HUES64 (cell line): ENCODE measurements around the gene HOXD8.

Experiments used
- H3K27ac ChIP-seq: 2 replicates; pipeline ENCODE4 v1.7.0; 2013; ENCODE audit warnings: low read depth, low read length, inconsistent platforms
- H3K27me3 ChIP-seq: 2 replicates; pipeline ENCODE4 v1.6.1; 2013; ENCODE audit warnings: mild to moderate bottlenecking, low read length; ENCODE audit not compliant: insufficient read depth
- H3K36me3 ChIP-seq: 2 replicates; pipeline ENCODE4 v1.6.1; 2013; ENCODE audit warnings: mild to moderate bottlenecking, low read length; ENCODE audit not compliant: insufficient read depth
- H3K4me1 ChIP-seq: 2 replicates; pipeline ENCODE4 v1.6.1; 2013; ENCODE audit warnings: mild to moderate bottlenecking, low read length, moderate library complexity; ENCODE audit not compliant: insufficient read depth
- H3K4me3 ChIP-seq: 2 replicates; pipeline ENCODE4 v1.5.1; 2013; ENCODE audit warnings: mild to moderate bottlenecking, low read length, moderate library complexity
- H3K9ac ChIP-seq: 2 replicates; pipeline ENCODE4 v1.6.1; 2013; ENCODE audit warnings: mild to moderate bottlenecking, low read depth, low read length
- H3K9me3 ChIP-seq: 2 replicates; pipeline ENCODE4 v1.6.1; 2013; ENCODE audit warnings: low read depth, low read length; ENCODE audit not compliant: insufficient read depth
- WGBS: fragments of 150-250, 120-280 bp; methylation state at CpG from one replicate; pipeline ENCODE4 v1.1.7; 2013; ENCODE audit warnings: missing lambda C conversion rate; 5-methylcytosine and 5-hydroxymethylcytosine counted together

The HOXD8 gene

GRCh38 chr2:176122052-176122682 lies 7.3 kb upstream of the HOXD8 start:
- no peak overlapping the region for H3K9ac ChIP-seq

GRCh38 chr2:176122683-176123410 lies 6.7 kb upstream of the HOXD8 start, which contains the start of gene HOXD9:
TSS of gene HOXD9 (plus strand) at chr2:176122719. CDS start at chr2:176122769, 50 bp downstream.
- Histone ChIP-seq H3K36me3 (no peaks in the 10 kb centered on the region), H3K27ac (no peak within 1 kb of the TSS), H3K4me1 (no peaks in the 10 kb centered on the region; the same call in 1 of the 2 replicates), H3K4me3 (peak within 1 kb of the TSS; percentile 36), H3K9me3 (no peaks in the 10 kb centered on the region), H3K27me3 (peaks cover 100% of the 10 kb centered on the region), H3K9ac (no peak within 1 kb of the TSS)
- 1% methylated on average over 84 of the region's 84 CpGs for WGBS

More at GRCh38 chr2:176122052-176122682, 7.3 kb upstream of the HOXD8 start:
- no peaks in the 10 kb centered on the region; the same call in 1 of the 2 replicates for H3K4me1 ChIP-seq
- peaks cover under 1% of the 10 kb centered on the region; the same call in 1 of the 2 replicates for H3K9me3 ChIP-seq
- peaks cover 100% of the 10 kb centered on the region for H3K27me3 ChIP-seq
- no peak overlapping the region for H3K27ac ChIP-seq
- H3K36me3 ChIP-seq = no peaks in the 10 kb centered on the region
- under 1% methylated on average over 44 of the region's 47 CpGs for WGBS
- H3K4me3 ChIP-seq = peak overlapping the region; percentile 36

GRCh38 chr2:176123411-176124109 lies 5.9 kb upstream of the HOXD8 start:
- H3K9ac ChIP-seq = no peak overlapping the region

GRCh38 chr2:176124110-176124946 lies 5.2 kb upstream of the HOXD8 start:
- Histone ChIP-seq H3K36me3 (no peaks in the 10 kb centered on the region), H3K9me3 (no peaks in the 10 kb centered on the region), H3K27ac (no peak overlapping the region), H3K4me3 (no peak overlapping the region), H3K27me3 (peaks cover 100% of the 10 kb centered on the region), H3K9ac (no peak overlapping the region), H3K4me1 (peaks cover 12% of the 10 kb centered on the region; the same call in 1 of the 2 replicates)
- WGBS = 16% methylated on average over 30 of the region's 34 CpGs

More at GRCh38 chr2:176123411-176124109, 5.9 kb upstream of the HOXD8 start:
- Histone ChIP-seq H3K36me3 (no peaks in the 10 kb centered on the region), H3K9me3 (no peaks in the 10 kb centered on the region), H3K4me1 (peaks cover 7% of the 10 kb centered on the region; the same call in 1 of the 2 replicates), H3K27ac (no peak overlapping the region), H3K27me3 (peaks cover 100% of the 10 kb centered on the region), H3K4me3 (no peak overlapping the region)
- WGBS = 3% methylated on average over 40 of the region's 40 CpGs

GRCh38 chr2:176124947-176125771 lies 4.3 kb upstream of the HOXD8 start:
- Histone ChIP-seq H3K27ac (no peak overlapping the region), H3K27me3 (peaks cover 100% of the 10 kb centered on the region), H3K4me1 (peaks cover 12% of the 10 kb centered on the region; the same call in 1 of the 2 replicates), H3K9me3 (no peaks in the 10 kb centered on the region), H3K9ac (no peak overlapping the region), H3K4me3 (no peak overlapping the region), H3K36me3 (no peaks in the 10 kb centered on the region)
- 32% methylated on average over 9 of the region's 9 CpGs for WGBS

- no peak overlapping the region for H3K9ac ChIP-seq
- H3K4me1 ChIP-seq = peaks cover 12% of the 10 kb centered on the region; the same call in 1 of the 2 replicates
- no peaks in the 10 kb centered on the region for H3K36me3 ChIP-seq
- H3K4me3 ChIP-seq = no peak overlapping the region
- H3K27ac ChIP-seq = no peak overlapping the region
- WGBS = 18% methylated on average over 6 of the region's 6 CpGs
- no peaks in the 10 kb centered on the region for H3K9me3 ChIP-seq
- H3K27me3 ChIP-seq = peaks cover 100% of the 10 kb centered on the region
Observed at GRCh38 chr2:176125772-176126054, 3.8 kb upstream of the HOXD8 start.

GRCh38 chr2:176126929-176127773 lies 2.4 kb upstream of the HOXD8 start:
- H3K36me3 ChIP-seq = no peaks in the 10 kb centered on the region
- H3K27ac ChIP-seq = no peak overlapping the region
- H3K9ac ChIP-seq = no peak overlapping the region
- peaks cover 12% of the 10 kb centered on the region; the same call in 1 of the 2 replicates for H3K4me1 ChIP-seq
- 9% methylated on average over 6 of the region's 13 CpGs for WGBS
- H3K9me3 ChIP-seq = no peaks in the 10 kb centered on the region
- H3K4me3 ChIP-seq = no peak overlapping the region
- H3K27me3 ChIP-seq = peaks cover 100% of the 10 kb centered on the region

GRCh38 chr2:176127774-176128072 lies 1.8 kb upstream of the HOXD8 start:
- H3K27ac ChIP-seq = no peak overlapping the region
- no peaks in the 10 kb centered on the region for H3K9me3 ChIP-seq
- 34% methylated on average over 3 of the region's 4 CpGs for WGBS
- H3K9ac ChIP-seq = no peak overlapping the region
- no peaks in the 10 kb centered on the region for H3K36me3 ChIP-seq
- H3K4me1 ChIP-seq = peaks cover 16% of the 10 kb centered on the region; the same call in 1 of the 2 replicates
- no peak overlapping the region for H3K4me3 ChIP-seq
- peaks cover 100% of the 10 kb centered on the region for H3K27me3 ChIP-seq

GRCh38 chr2:176128172-176128981 lies 1.1 kb upstream of the HOXD8 start:
- H3K27me3 ChIP-seq = peaks cover 100% of the 10 kb centered on the region
- H3K9ac ChIP-seq = no peak overlapping the region
- no peak overlapping the region for H3K27ac ChIP-seq
- H3K9me3 ChIP-seq = no peaks in the 10 kb centered on the region
- peaks cover 16% of the 10 kb centered on the region; the same call in 1 of the 2 replicates for H3K4me1 ChIP-seq
- peak overlapping the region; percentile 14; the same call in 1 of the 2 replicates for H3K4me3 ChIP-seq
- 3% methylated on average over 49 of the region's 49 CpGs for WGBS
- H3K36me3 ChIP-seq = no peaks in the 10 kb centered on the region
